Measurements from ENCODE around the gene KCNK4. TPM values are rescaled to one million over a fixed set of nuclear protein-coding genes. Genes with fewer than 3 reads are reported as not detected.

The KCNK4 gene
- total and polyA plus RNA-seq, 2 of the 13 experiments (the other 11 are each of a cell fraction or from before 2014, with no cell fraction given), result not detected

DNA sequence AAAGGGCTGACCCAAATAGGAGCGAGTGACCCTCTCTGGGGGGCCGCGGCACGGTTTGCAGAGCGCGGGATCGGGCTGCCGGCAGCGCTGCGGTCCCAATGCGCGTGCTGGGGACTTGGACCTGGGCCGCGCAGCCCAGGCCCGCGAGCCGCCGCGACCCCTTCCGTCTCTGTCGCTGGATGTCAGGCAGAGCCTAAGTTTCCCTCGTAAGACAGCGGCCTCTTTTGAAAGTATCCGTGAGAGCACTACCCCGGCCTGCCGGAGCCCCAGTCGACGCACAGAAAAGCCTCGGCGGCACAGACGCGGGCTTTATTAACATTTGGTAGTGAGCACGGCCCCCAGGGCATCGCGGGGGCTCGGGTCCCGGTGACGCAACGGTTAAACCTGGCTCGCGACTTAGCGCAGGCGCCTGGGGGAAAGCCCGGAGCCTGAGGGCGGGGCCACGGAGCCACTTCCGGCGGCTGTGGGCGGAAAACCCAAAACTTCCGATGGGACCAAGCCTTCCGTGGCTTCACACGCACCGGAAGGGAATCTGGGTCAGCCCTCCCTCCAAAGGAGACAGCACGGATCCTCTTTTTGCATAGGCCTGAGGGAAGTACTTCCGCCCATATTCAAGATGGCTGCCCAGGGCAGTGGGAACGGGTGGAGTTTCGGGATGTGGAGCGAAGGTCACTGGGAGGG, 21.4 kb upstream of the KCNK4 start (continued):
- TF ChIP-seq ZNF607 (CRISPR knock-in tag; IDR thresholded peaks at IDR 0.05; ENCODE audit: borderline replicate concordance) (no peak; the same call in 1 of the 2 replicates), ZFP62 (CRISPR knock-in tag; IDR thresholded peaks at IDR 0.05) (no peak), SRY (CRISPR knock-in tag; IDR thresholded peaks at IDR 0.05) (no peak), SP2 (CRISPR knock-in tag; IDR thresholded peaks at IDR 0.05) (peak; percentile 91), ZNF790 (CRISPR knock-in tag; IDR thresholded peaks at IDR 0.05; ENCODE audit: borderline replicate concordance) (no peak), NFE2L1 (CRISPR knock-in tag; IDR thresholded peaks at IDR 0.05; ENCODE audit: borderline replicate concordance) (no peak), SIX1 (CRISPR knock-in tag; IDR thresholded peaks at IDR 0.05; ENCODE audit: borderline replicate concordance) (peak; percentile 58), ZNF296 (CRISPR knock-in tag; conservative IDR thresholded peaks at IDR 0.05) (no peak), STAG1 (CRISPR knock-in tag; IDR thresholded peaks at IDR 0.05) (no peak; the same call in 1 of the 2 replicates), NR1H2 (CRISPR knock-in tag; IDR thresholded peaks at IDR 0.05; ENCODE audit: borderline replicate concordance, low read depth) (no peak), FOXA3 (CRISPR knock-in tag; IDR thresholded peaks at IDR 0.05) (peak; percentile 61; the same call in 1 of the 2 replicates), ZMYM4 (CRISPR knock-in tag; IDR thresholded peaks at IDR 0.05) (peak; percentile 29; the same call in 1 of the 2 replicates), ZNF24 (IDR thresholded peaks at IDR 0.05) (no peak), ASH2L (IDR thresholded peaks at IDR 0.05; ENCODE audit: insufficient read length, low read depth, low read length) (peak; percentile 63), GATAD2A (CRISPR knock-in tag; IDR thresholded peaks at IDR 0.05) (peak; percentile 75), KAT8 (CRISPR knock-in tag; IDR thresholded peaks at IDR 0.05) (peak; percentile 97), TEAD2 (CRISPR knock-in tag; IDR thresholded peaks at IDR 0.05) (no peak)
- TF ChIP-seq, protein P1, sequence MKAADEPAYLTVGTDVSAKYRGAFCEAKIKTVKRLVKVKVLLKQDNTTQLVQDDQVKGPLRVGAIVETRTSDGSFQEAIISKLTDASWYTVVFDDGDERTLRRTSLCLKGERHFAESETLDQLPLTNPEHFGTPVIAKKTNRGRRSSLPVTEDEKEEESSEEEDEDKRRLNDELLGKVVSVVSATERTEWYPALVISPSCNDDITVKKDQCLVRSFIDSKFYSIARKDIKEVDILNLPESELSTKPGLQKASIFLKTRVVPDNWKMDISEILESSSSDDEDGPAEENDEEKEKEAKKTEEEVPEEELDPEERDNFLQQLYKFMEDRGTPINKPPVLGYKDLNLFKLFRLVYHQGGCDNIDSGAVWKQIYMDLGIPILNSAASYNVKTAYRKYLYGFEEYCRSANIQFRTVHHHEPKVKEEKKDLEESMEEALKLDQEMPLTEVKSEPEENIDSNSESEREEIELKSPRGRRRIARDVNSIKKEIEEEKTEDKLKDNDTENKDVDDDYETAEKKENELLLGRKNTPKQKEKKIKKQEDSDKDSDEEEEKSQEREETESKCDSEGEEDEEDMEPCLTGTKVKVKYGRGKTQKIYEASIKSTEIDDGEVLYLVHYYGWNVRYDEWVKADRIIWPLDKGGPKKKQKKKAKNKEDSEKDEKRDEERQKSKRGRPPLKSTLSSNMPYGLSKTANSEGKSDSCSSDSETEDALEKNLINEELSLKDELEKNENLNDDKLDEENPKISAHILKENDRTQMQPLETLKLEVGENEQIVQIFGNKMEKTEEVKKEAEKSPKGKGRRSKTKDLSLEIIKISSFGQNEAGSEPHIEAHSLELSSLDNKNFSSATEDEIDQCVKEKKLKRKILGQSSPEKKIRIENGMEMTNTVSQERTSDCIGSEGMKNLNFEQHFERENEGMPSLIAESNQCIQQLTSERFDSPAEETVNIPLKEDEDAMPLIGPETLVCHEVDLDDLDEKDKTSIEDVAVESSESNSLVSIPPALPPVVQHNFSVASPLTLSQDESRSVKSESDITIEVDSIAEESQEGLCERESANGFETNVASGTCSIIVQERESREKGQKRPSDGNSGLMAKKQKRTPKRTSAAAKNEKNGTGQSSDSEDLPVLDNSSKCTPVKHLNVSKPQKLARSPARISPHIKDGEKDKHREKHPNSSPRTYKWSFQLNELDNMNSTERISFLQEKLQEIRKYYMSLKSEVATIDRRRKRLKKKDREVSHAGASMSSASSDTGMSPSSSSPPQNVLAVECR (CRISPR knock-in tag; IDR thresholded peaks at IDR 0.05; ENCODE audit: borderline replicate concordance), result peak; percentile 79; the same call in 1 of the 2 replicates
- TF ChIP-seq, protein P2, sequence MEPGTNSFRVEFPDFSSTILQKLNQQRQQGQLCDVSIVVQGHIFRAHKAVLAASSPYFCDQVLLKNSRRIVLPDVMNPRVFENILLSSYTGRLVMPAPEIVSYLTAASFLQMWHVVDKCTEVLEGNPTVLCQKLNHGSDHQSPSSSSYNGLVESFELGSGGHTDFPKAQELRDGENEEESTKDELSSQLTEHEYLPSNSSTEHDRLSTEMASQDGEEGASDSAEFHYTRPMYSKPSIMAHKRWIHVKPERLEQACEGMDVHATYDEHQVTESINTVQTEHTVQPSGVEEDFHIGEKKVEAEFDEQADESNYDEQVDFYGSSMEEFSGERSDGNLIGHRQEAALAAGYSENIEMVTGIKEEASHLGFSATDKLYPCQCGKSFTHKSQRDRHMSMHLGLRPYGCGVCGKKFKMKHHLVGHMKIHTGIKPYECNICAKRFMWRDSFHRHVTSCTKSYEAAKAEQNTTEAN (CRISPR knock-in tag; conservative IDR thresholded peaks at IDR 0.05), result peak; percentile 98
- TF ChIP-seq, protein P3, sequence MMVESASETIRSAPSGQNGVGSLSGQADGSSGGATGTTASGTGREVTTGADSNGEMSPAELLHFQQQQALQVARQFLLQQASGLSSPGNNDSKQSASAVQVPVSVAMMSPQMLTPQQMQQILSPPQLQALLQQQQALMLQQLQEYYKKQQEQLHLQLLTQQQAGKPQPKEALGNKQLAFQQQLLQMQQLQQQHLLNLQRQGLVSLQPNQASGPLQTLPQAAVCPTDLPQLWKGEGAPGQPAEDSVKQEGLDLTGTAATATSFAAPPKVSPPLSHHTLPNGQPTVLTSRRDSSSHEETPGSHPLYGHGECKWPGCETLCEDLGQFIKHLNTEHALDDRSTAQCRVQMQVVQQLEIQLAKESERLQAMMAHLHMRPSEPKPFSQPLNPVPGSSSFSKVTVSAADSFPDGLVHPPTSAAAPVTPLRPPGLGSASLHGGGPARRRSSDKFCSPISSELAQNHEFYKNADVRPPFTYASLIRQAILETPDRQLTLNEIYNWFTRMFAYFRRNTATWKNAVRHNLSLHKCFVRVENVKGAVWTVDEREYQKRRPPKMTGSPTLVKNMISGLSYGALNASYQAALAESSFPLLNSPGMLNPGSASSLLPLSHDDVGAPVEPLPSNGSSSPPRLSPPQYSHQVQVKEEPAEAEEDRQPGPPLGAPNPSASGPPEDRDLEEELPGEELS (CRISPR knock-in tag; IDR thresholded peaks at IDR 0.05), result peak; percentile 43; the same call in 1 of the 2 replicates

Measured in HepG2 (cell line).